ENCODE data around the gene SYTL2. TPM values are rescaled to one million over a fixed set of nuclear protein-coding genes. Genes with fewer than 3 reads are reported as not detected.

Gene SYTL2
- total and polyA plus RNA-seq, 12 donors: 2.9 to 16.1 (median 5.1) TPM

- no peak for TF ChIP-seq CTCF (IDR thresholded peaks at IDR 0.05)
- Histone ChIP-seq H3K27me3 (no peaks in the 10 kb centered on the region), H3K9me3 (no peaks in the 10 kb centered on the region), H3K4me1 (peaks cover 0 to 8% (median 0%) of the 10 kb centered on the region in 9 donors), H3K27ac (no peak overlapping the region), H3K4me3 (no peak overlapping the region), H3K36me3 (no peaks in the 10 kb centered on the region)
- DNase-seq (no peak), ATAC-seq (no peak)
- intact Hi-C loops (cut with DNase I): no loop called here
- WGBS, 2 donors: 90 to 91% methylated on average over 2 of the region's 2 CpGs
Measured at GRCh38 chr11:85759915-85760314, 51.0 kb downstream of the SYTL2 start.

- no peaks in the 10 kb centered on the region for H3K36me3 ChIP-seq
- 86 to 95% methylated on average over 1 of the region's 1 CpG for WGBS, 2 donors
- no peak for TF ChIP-seq CTCF (IDR thresholded peaks at IDR 0.05)
- H3K27me3 ChIP-seq: no peaks in the 10 kb centered on the region
- H3K27ac ChIP-seq: no peak overlapping the region
- no peak for ATAC-seq
- H3K4me1 ChIP-seq: peaks cover 0 to 10% (median 0%) of the 10 kb centered on the region in 9 donors
- no peak overlapping the region for H3K4me3 ChIP-seq
- intact Hi-C loops (cut with DNase I): no loop called here
- no peaks in the 10 kb centered on the region for H3K9me3 ChIP-seq
- DNase-seq: no peak
Measured at GRCh38 chr11:85758480-85759039, 52.4 kb downstream of the SYTL2 start.

- intact Hi-C loops (cut with DNase I): no loop called here
- WGBS, 2 donors: 90% methylated on average over 4 of the region's 4 CpGs
- no peaks in the 10 kb centered on the region for H3K36me3 ChIP-seq
- H3K27ac ChIP-seq: no peak overlapping the region
- H3K27me3 ChIP-seq: no peaks in the 10 kb centered on the region
- peaks cover 0 to 10% (median 0%) of the 10 kb centered on the region in 9 donors for H3K4me1 ChIP-seq
- H3K4me3 ChIP-seq: no peak overlapping the region
- TF ChIP-seq CTCF (IDR thresholded peaks at IDR 0.05): no peak
- no peak for DNase-seq
- no peak for ATAC-seq
- H3K9me3 ChIP-seq: no peaks in the 10 kb centered on the region
Measured at GRCh38 chr11:85758026-85758425, 52.9 kb downstream of the SYTL2 start.

GRCh38 chr11:85756401-85757200, 54.3 kb downstream of the SYTL2 start:
- no peak for TF ChIP-seq CTCF (IDR thresholded peaks at IDR 0.05)

More at GRCh38 chr11:85756401-85757200, 54.3 kb downstream of the SYTL2 start:
- no peak for ATAC-seq
- Histone ChIP-seq H3K9me3 (no peaks in the 10 kb centered on the region), H3K27ac (no peak overlapping the region), H3K27me3 (no peaks in the 10 kb centered on the region), H3K4me3 (no peak overlapping the region), H3K4me1 (peaks cover 0 to 19% (median 0%) of the 10 kb centered on the region in 9 donors), H3K36me3 (no peaks in the 10 kb centered on the region)
- DNase-seq: no peak
- intact Hi-C loops (cut with DNase I): no loop called here
- 76 to 85% methylated on average over 6 of the region's 6 CpGs for WGBS, 2 donors
